DMS153 treated with DMSO at 0.1 percent for 48 hours (cell line): ENCODE results near the gene VTA1.
"Not testable (repeated sequence)": the region's sequence is repeated elsewhere in the genome, so short reads cannot be mapped to it uniquely, and the experiment has no call there.

Experiments
- DNase-seq: peaks from one replicate; lab custom pipeline; 2025; ENCODE audit not compliant: unreplicated experiment; lab: John Stamatoyannopoulos, UW

Gene VTA1

DNA sequence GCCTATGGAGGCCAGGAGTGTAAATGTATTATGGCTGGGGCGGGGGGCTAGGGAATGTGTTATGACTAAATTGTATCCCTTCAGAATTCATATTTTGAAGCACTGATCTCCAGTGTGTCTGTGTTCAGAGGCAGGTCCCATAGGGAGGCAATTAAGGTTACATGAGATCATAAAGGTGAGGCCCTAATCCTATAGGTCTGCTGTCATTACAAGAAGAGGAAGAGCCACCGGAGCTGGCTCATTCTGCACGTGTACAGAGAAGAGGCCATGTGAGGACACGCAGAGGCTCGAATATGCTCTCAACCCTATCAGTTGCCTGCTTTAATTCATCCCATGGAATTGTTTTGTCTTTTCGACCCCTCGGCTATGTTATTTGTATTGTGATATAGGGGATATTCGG, 76.9 kb downstream of the VTA1 start:
- DNase-seq, result no peak

DNA sequence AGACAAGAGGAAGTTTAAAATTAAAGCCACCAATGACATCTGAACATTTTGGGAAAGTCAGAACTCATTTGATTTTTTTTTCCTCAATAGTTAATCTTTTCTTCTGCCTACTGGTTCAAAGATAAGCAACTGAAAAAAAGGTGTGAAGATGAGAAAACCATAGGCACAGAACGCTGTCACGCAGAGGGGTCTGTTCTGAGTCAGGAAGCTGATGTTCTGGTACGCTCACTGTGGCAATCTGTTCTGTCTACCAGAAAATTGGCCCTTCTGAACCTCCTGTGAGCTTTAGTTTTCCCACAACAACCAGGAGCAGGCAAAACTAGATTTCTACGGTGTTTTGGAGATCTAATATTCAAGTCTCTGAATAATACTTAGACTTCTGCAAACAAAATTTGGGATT, 78.1 kb downstream of the VTA1 start:
- DNase-seq, result no peak

DNA sequence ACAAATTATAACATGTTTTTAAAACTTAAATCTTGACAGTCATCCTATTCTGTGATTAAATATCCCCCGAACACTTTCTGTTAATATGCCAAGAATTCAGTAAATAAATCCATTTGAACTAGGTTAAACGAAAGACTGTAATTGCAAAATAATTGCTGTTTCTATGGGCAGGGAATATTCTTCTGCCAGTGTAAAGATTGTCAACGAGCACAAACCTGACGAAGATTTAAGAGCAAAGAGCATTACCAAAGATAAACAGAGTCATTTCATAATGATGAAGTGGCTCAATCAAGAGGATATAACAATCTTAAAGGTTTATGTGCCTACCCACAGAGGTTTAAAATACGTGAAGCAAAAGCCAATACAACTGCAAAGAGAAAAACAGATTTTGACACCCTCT, 78.5 kb downstream of the VTA1 start:
- DNase-seq, result no peak

DNA sequence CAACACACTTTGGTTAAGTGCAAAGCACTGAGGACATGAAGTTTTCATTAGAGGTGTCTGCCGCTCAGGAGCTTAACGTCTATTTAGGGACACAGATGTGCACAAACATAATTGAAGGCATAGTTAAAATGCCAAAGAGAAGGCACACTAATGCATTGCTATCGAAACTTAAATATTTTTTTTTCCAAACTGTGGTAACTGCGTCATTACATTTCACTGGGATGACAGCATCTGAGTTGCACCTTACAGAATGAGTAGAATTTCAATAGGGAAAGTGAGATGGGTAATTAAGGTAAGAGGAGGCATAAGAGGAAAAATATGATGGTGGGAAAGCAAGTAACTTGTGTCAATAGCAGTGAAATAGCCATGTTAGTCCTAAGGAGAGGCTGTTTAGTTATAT, 79.7 kb downstream of the VTA1 start:
- DNase-seq, result no peak

DNA sequence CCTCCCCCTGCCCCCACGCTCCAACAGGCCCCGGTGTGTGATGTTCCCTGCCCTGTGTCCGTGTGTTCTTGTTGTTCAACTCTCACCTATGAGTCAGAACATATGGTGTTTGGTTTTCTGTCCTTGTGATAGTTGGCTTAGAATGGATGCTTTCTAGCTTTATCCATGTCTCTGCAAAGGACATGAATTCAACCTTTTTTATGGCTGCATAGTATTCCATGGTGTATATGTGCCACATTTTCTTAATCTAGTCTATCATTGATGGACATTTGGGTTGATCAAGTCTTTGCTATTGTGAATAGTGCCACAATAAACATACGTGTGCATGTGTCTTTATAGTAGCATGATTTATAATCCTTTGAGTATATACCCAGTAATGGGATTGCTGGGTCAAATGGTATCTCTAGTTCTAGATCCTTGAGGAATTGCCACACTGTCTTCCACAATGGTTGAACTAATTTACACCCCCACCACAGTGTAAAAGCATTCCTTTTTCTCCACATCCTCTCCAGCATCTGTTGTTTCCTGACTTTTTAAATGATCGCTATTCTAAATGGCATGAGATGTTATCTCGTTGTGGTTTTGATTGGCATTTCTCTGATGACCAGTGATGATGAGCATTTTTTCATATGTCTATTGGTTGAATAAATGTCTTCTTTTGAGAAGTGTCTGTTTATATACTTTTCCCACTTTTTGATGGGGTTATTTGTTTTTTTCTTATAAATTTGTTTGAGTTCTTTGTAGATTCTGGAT, 82.6 kb downstream of the VTA1 start:
- DNase-seq, result not testable (repeated sequence)

DNA sequence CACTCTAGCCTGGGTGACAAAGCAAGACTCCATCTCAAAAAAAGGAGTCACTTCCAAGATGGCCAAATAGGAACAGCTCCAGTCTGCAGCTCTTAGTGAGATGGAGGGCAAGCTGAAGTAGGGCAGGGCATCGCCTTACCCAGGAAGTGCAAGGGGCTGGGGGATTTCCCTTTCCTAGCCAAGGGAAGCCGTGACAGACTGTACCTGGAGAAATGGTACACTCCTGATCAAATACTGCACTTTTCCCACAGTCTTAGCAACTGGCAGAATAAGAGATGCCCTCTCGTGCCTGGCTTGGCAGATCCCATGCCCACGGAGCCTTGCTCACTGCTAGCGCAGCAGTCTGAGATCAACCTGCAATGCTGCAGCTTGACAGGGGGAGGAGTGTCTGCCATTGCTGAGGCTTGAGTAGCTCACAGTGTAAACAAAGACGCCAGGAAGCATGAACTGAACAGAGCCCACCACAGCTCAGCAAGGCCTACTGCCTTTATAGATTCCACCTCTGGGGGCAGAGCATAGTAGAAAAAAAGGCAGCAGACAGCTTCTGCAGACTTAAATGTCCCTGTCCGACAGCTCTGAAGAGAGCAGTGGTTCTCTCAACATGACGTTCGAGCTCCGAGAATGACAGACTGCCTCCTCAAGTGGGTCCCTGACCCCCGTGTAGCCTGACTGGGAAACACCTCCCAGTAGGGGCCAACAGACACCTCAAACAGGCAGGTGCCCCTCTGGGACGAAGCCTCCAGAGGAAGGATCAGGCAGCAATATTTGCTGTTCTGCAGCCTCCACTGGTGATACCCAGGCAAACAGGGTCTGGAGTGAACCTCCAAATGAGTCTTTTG, 85.4 kb downstream of the VTA1 start:
- DNase-seq, result not testable (repeated sequence)

DNA sequence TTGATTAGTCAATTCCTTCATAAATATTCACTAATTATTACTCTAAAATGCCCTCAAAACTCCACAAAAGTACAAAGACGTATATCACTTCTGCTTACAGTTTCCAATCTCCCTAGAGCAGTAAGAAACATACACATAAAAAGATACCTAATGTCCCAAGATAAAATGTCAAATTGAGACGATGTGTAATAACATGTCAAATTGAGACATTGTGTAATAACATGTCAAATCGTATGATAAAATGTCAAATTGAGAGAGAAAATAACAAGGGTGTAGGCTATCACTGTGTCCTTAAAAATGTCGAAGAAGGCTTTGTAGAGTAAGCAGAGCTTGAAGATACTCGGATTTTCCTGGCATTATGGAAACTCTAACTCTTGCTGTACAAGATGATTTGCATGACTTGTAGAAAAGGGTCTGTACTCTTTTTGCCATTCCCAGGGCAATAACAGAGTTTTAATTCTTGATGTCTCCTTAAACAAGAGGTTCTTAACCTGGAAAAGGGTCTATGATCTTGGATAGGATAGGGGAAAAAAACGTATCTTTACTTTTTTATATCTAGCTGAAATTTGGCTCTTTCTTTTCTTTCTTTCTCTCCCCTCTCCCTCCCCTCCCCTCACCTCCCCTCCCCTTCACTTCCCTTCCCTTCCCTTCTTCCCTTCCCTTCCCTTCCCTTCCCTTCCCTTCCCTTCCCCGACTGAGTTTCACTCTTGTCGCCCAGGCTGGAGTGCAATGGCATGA, 87.1 kb downstream of the VTA1 start:
- no peak for DNase-seq

DNA sequence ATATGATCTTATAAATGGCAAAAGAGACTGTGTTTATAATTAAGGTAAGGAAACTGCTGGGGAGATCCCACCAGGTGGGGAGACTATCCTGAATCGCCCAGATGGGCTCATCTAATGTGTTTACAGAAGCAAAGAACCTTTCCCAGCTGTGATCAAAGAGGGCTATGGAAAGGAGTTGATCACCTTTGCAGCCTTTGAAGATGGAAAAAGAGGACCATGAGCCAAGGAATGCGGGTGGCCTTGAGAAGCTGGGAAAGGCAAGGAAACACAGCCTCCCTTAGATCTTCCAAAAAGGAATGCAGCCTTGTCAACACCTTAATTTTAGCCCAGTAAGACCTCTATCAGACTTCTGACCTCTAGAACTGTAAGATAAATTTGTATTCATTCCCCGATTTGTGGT, 88.2 kb downstream of the VTA1 start:
- DNase-seq, result no peak

DNA sequence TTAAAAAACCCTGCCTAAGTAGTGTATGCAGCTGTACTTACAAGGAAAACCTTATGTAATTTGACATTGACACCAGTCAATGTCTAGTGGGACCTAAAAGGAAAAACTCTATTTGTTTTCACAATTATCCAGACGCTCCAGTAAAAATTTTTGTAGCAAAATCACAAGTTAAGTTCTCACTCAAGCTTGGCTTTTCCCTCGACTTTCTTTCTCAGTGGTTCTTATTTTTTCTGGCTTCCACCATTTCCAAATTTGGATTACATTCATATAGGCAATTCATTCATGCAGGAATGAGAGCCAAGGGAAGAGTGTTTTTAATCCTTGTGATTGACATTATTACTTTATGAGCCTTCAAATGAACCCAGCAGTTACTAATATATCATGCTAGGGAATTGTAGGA, 88.7 kb downstream of the VTA1 start:
- no peak for DNase-seq

DNA sequence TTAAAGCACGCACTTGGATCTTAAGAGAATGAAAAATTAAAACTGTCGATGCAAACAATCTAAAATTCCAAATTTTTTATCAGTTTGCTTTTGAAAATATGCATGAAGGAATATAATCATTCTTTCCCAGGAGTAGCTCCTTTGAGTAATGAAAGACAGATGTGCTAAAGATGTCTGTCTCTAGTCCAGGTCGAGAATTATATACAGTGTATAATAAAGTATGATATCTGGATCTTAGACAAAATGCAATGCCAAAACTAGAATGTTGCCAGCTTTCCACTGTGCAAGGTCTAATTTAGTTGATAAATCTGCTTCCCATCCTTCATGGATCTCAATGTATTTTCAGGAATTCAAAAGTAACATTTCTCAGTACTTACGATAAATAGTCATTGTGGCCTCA, 89.6 kb downstream of the VTA1 start:
- DNase-seq, result no peak

DNA sequence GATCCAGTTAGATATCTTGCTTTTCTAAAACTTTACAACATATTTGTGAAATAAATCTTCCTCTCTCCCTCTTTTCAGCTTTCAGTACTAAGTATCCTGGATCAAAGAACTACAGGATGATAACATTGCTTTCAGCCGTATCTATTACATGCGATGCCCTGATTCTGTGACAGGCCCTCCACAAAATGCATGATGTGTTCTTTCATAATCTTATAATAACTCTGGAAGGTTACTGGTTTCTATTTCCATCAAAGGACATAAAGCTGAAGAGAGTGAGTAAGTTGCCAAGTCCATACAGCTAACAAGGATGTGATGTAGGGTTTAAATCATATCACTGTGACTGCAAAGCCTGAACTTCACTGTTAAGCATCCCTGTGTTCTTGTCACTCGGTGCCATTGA, 91.8 kb downstream of the VTA1 start:
- DNase-seq, result no peak

DNA sequence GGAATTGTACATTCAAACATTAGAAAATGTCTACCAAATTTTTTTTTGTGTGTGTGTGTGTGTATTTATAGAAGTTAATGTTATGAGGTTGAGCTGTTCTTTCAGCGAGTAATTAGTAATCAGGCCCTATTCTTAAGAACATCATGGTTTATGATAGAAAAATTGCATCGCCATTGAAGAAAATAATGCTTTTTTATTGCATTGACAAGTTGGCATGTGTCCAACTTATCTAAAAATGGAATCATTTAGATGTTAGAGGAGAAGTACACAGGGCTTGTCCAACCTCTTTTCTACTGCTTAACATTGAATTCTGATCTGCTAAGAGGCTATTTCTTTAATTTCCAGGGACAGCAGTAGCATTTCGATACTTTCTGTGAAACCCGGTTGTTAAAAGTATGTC, 93.1 kb downstream of the VTA1 start:
- no peak for DNase-seq

DNA sequence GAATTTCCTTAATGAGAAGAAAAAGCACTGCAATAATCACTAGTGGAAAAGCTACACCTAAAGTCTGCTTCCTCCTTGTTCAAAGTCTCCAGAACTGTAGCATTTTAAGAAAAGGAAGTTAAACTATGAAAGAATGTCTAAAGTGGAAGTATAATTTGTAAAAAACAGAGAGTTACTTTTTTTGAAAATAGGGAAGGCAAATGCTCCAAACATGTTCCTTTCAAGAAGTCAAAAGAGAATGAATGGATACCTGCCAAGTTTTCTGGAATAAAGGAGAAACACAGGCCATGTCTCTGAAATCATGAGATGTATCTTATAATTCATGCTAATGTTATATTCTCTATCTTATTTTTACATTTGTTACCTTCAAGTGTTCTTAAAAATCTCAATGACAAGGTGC, 94.0 kb downstream of the VTA1 start:
- DNase-seq, result no peak

DNA sequence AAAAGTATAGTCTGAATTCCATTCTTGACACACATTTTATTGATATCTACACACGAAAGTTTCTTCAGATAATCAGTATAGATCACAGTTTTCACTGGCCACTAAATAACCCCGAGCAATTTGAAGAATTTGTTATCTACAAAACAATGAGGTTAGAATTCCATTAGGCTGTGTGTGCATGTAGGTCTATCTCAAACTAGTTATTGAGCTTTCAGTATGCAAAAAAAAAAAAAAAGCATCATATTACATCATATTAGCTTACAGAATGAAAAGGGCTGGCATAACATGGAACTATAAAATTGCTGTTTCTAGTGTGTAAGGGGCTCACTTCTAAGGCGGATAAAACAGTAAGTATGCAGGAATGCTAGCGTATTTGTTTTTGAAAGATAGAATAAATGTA, 95.2 kb downstream of the VTA1 start:
- no peak for DNase-seq

DNA sequence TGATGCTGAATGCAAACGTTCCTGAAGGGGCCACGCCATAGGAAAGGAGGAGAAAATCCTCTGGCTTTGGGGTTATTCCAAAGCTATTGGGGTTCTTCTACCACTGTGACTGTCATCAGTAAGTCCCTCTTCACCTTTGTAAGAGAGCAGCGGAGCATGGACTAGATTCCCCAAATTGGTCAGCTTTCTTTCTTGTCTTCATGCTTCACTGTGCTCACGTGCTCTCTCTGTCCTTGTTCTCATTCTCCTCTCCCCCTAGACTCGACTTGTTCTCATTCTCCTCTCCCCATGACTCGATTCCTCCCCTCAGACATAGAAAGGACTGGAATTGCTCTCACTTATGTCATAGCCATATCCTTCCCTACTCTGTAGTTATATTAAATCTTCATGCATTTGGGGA, 99.9 kb downstream of the VTA1 start:
- DNase-seq, result no peak

DNA sequence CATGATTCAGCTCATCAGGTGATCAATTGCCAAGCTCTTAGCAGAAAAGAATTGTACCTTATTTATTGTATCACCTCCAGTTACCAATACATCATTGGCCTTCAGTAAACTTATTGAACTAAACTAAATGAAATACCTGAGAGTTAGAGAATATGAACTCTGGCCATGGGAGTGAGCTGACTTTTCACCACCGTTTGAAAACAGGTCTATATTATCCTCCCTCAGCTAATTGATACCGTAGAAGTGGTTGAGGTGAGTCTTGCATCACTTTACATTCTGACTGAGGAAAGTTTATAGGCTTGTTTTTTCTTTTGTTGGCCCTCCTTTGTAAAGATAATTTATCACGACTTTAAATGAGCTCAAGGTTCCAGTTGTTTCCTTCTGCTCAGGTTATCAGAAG, 102.2 kb downstream of the VTA1 start:
- DNase-seq, result no peak

DNA sequence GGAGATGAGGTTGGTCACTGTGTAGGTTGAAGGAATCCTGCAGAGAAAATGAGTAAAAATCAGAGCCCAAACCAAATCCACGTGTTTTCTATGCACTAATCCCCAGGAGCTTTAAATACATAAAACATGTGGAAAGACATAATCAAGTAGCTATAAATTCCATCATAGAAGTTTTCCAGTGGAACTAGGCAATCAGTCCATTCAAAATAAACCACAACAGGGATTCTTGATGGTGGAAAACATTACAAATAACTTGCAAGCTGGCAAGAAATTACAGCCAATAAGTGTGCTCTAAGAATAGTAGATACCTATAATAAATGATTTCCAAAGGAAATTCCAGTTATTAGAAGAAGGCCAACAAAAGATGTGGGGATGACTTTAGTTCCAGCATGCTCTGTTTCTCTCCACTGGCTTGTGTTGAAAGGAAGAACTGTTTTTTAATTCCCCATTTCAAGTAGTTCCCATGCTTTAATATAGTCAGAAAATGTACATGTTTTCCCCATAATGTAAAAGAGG, 104.9 kb downstream of the VTA1 start:
- DNase-seq, result no peak

DNA sequence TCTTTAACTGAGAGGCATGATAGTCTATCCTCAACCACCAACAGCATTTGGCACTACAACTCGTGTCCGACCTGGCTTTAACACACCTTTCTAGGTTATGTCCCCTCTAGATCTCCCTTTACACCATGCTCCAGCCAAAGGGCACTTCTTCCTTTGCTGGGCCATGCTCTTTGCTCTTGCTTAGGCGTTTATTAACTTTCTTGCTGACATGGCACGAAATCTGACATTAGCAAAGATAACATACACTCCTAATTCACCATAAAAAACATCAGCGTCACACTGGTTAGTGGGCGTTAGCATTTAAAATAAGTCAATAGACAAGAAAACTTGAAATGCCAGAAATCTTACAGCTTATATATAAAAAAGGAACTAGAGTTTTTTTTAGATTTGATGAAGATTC, 107.5 kb downstream of the VTA1 start:
- no peak for DNase-seq

DNA sequence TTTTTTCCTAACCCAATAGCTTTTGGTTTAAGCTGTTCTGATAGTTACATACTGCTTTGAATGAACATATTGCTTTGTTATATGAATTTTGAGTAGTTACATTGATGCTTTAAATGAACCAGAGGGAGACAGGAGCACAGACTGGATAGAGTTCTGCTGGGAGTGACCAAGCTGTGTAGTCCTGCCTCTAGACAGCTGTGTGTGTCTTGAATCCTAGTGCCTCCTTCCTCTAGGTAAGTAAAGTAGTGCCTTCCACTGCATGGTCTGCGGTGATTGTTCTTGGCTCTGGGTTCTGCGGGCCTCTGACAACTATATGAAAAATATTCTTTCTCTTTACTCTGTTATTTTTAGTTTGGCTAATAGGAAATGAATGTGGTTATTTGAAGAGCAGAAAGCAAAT, 108.7 kb downstream of the VTA1 start:
- DNase-seq, result no peak

DNA sequence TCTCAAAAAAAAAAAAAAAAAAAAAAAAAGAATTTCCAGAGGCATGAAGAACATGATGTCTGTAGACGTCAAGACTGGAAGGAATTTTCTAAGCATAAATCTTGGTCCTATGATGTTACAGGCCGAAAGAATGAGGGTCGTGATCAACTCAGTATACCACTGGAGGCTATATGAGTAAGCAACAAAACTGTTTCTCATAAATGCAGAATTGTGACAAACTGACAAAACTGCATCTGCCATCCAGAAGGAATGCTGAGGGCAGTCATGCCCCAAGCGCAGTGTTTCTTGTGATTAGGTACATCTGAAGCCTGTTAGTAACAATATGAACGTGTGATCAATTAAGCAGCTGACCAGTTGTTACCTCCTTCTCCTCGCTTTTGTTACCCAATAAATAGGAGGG, 111.2 kb downstream of the VTA1 start:
- no peak for DNase-seq

DNA sequence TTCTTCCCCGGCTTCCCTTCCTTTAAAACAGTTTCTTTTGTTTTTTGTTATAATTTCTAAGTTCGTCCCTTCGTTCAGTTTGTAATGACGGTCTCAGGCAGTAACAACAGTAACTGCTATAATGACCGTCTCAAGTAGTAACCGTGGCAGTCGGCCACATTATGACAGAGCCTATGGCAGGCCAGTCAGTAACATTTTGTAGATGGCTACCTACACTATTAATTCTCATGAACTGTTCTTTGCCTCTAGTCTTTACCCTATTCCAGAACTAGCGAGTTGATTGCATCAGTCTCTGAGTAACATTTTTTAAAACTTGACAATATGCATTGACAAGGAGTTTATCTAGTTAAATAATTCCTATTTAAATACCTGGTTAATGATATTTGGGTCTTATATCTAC, 111.7 kb downstream of the VTA1 start:
- no peak for DNase-seq

DNA sequence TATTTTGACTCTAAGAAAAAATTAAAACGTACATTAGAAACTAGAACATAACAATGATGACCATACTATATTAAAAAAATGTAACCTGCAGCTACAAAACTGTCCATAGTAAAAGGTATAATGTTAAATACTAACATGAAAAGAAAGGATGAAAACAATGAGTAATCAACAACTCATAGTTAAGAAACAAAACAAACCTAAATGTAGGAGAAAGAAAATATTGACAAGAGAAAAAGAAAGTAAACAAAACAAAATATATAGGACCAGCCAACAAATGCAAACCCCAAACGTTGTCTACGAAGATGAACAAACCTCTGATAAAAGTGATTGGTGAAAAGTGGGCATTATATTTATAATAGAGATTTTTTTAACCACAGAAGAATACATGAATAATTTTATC, 113.7 kb downstream of the VTA1 start:
- no peak for DNase-seq
